ENCODE measurements around the gene KIF26A. TPM values are rescaled to one million over a fixed set of nuclear protein-coding genes. Genes with fewer than 3 reads are reported as not detected.

KIF26A gene
- total RNA-seq, 1 donor from 2014 or later = 15.0 TPM

GRCh38 chr14:104200106-104200505 is 61.7 kb downstream of the KIF26A start:
- no peaks in the 10 kb centered on the region for H3K27me3 Mint-ChIP-seq (ENCODE audit: low read depth)
- H3K9me3 Mint-ChIP-seq = no peaks in the 10 kb centered on the region
- no peak for DNase-seq (ENCODE audit: low read depth, low spot score)
- peaks cover 7% of the 10 kb centered on the region for H3K4me1 Mint-ChIP-seq
- no peak overlapping the region for H3K27ac Mint-ChIP-seq (ENCODE audit: unreplicated experiment)
- no peak overlapping the region for H3K4me3 Mint-ChIP-seq
- TF ChIP-seq, protein P1, sequence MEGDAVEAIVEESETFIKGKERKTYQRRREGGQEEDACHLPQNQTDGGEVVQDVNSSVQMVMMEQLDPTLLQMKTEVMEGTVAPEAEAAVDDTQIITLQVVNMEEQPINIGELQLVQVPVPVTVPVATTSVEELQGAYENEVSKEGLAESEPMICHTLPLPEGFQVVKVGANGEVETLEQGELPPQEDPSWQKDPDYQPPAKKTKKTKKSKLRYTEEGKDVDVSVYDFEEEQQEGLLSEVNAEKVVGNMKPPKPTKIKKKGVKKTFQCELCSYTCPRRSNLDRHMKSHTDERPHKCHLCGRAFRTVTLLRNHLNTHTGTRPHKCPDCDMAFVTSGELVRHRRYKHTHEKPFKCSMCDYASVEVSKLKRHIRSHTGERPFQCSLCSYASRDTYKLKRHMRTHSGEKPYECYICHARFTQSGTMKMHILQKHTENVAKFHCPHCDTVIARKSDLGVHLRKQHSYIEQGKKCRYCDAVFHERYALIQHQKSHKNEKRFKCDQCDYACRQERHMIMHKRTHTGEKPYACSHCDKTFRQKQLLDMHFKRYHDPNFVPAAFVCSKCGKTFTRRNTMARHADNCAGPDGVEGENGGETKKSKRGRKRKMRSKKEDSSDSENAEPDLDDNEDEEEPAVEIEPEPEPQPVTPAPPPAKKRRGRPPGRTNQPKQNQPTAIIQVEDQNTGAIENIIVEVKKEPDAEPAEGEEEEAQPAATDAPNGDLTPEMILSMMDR (conservative IDR thresholded peaks at IDR 0.05) = no peak
- H3K36me3 Mint-ChIP-seq (ENCODE audit: low read depth) = no peaks in the 10 kb centered on the region

DNA sequence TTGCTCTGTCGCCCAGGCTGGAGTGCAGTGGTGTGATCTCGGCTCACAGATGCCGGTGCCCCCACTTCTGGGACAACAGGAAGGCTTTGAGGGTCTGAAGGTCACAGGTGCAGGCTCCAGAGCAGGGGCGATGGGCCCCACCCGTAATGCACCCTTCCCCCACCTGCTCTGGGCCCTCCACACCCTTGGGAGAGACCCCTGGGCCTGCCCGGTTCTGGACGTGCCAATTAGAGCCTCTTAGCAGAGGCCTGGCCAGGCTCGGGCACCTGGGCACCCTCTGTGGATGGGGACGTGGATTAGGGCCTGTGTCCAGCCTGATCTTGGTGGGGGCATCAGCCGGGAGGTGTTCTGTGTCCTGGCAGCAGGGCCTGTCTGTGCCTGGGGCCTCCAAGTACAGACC is 62.2 kb downstream of the KIF26A start:
- no peaks in the 10 kb centered on the region for H3K36me3 Mint-ChIP-seq (ENCODE audit: low read depth)
- DNase-seq (ENCODE audit: low read depth, low spot score) = no peak
- H3K9me3 Mint-ChIP-seq = no peaks in the 10 kb centered on the region
- H3K27me3 Mint-ChIP-seq (ENCODE audit: low read depth) = no peaks in the 10 kb centered on the region
- H3K4me1 Mint-ChIP-seq = peaks cover 7% of the 10 kb centered on the region
- no peak overlapping the region for H3K27ac Mint-ChIP-seq (ENCODE audit: unreplicated experiment)
- H3K4me3 Mint-ChIP-seq = no peak overlapping the region
- TF ChIP-seq, protein P1 (conservative IDR thresholded peaks at IDR 0.05) = no peak

GRCh38 chr14:104201063-104201462 is 62.7 kb downstream of the KIF26A start:
- peaks cover 3% of the 10 kb centered on the region for H3K4me1 Mint-ChIP-seq
- no peak overlapping the region for H3K4me3 Mint-ChIP-seq
- TF ChIP-seq, protein P1 (conservative IDR thresholded peaks at IDR 0.05) = no peak
- no peaks in the 10 kb centered on the region for H3K36me3 Mint-ChIP-seq (ENCODE audit: low read depth)
- DNase-seq (ENCODE audit: low read depth, low spot score) = no peak
- H3K9me3 Mint-ChIP-seq = no peaks in the 10 kb centered on the region
- H3K27ac Mint-ChIP-seq (ENCODE audit: unreplicated experiment) = no peak overlapping the region
- H3K27me3 Mint-ChIP-seq (ENCODE audit: low read depth) = no peaks in the 10 kb centered on the region

DNA sequence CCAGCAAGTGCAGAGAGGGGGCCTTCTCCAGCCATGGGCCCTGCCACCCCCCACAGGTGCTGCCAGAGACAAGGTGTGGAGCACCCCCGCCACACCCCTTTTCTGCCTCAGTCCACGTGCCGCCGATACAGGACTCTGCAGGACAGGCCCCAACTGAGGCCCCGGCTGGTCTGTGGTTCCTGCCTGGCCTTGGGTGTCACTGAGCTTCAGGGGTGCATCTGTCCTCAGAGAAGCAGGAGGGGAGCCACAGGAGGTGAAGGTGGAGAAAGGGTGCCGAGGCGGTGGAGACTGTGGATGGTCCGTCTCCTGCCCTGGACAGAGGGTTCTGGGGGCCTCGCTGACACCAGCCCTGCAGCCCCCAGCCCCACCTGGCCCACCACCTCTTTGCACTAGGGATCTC is 63.1 kb downstream of the KIF26A start:
- Mint-ChIP-seq H3K9me3 (no peaks in the 10 kb centered on the region), H3K4me3 (no peak overlapping the region), H3K36me3 (ENCODE audit: low read depth) (no peaks in the 10 kb centered on the region), H3K27ac (ENCODE audit: unreplicated experiment) (no peak overlapping the region), H3K27me3 (ENCODE audit: low read depth) (no peaks in the 10 kb centered on the region), H3K4me1 (peaks cover 6% of the 10 kb centered on the region)
- TF ChIP-seq, protein P1 (conservative IDR thresholded peaks at IDR 0.05) = no peak
- no peak for DNase-seq (ENCODE audit: low read depth, low spot score)

DNA sequence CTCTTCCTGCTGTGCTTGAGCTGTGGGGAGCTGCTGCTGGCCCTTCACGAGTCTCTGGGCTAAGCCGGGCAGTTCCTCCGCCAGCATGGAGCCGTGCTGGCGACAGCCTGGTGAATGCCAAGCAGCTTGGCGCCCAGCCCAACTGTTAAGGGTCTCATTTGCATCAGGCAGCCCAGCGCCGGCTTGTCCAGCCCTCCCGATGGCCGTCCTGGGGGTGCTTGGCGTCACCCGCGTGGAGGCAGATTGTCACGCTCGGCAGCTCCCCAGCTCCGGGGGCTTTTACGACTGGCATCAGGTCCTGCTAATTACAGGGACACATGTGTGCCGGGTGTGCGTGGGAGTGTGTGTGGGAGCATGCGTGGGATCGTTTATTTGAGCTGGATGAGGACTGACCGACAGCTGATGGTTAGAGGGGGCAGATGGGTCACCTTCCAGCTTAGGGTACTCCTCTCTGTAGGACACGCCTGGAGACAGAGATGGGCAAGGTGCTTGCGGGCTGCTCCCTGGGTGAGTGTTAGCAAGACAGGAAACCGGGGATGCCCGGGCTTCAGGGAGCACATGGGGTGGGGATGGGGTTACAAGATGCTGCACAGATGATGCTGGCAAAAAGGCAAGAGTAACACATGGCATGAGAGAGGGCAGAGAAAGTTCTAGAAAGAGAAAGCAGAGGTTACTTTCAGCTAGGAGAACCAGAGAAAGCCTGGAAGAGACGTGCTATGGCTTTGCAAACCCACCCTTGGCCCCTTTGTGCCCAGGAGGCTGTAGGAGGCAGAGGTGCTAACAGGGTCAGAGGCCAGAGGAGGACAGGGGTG is 64.1 kb downstream of the KIF26A start:
- Mint-ChIP-seq H3K4me3 (no peak overlapping the region), H3K9me3 (no peaks in the 10 kb centered on the region), H3K4me1 (peaks cover 8% of the 10 kb centered on the region), H3K36me3 (ENCODE audit: low read depth) (no peaks in the 10 kb centered on the region), H3K27ac (ENCODE audit: unreplicated experiment) (no peak overlapping the region), H3K27me3 (ENCODE audit: low read depth) (no peaks in the 10 kb centered on the region)
- DNase-seq (ENCODE audit: low read depth, low spot score) = no peak
- TF ChIP-seq, protein P1 (conservative IDR thresholded peaks at IDR 0.05) = no peak
